G401 (cell line): Measurements from ENCODE around the gene VPS26A. TPM values are rescaled to one million over a fixed set of nuclear protein-coding genes. Genes with fewer than 3 reads are reported as not detected.

Source experiments
- DNase-seq: peaks from one replicate; pipeline ENCODE4 v3.0.0-alpha.2; 2015; ENCODE audit warnings: low spot score
- in situ Hi-C: cut with HindIII; loops from 2 replicates; pipeline ENCODE4 v1.10.0; 2016; ENCODE audit warnings: low sequenced_read_pairs, mixed read lengths
- total RNA-seq: library from RNA; depleted of rRNA; stranded (reverse); fragments of >200 nt; shearing (Covaris generic); gene quantifications from 2 replicates; pipeline ENCODE4 v1.2.3, GENCODE V29; 2014; rRNA removed

Gene VPS26A
- total RNA-seq, 1 experiment from 2014 or later = 29.7 TPM

DNA sequence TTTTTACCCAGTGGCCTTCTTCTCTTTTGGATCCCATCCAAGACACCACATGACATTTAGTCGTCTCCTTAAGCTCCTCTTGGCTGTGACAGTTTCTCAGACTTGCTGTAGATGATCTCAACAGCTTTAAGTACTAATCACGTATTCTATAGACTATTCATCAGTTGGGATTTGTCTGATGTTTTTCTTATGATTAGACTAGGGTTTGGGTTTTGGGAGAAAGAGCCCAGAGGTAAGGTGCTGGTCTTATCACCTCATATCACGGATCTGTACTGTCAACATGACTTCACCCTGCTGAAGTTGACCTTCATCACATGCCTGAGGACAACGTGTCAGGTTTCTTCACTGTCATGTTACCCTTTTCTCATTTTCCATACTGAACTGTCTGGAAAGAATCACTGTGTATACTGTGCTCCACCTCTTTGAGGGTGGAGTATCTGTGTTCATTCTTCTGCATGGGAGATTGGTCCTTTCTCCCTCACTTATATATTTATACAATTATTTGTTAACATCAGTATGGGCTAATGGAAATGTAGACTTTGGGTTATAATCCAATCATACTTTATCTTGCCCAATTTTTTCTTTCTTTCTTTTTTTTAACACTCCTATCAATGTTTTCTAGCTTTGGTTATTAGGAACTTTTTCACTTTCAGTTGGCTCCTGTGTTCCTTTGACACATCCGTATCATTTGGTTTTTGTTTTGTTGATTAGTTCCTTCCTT lies 89.8 kb downstream of the VPS26A start:
- in situ Hi-C loops = no loop called here
- DNase-seq = no peak

DNA sequence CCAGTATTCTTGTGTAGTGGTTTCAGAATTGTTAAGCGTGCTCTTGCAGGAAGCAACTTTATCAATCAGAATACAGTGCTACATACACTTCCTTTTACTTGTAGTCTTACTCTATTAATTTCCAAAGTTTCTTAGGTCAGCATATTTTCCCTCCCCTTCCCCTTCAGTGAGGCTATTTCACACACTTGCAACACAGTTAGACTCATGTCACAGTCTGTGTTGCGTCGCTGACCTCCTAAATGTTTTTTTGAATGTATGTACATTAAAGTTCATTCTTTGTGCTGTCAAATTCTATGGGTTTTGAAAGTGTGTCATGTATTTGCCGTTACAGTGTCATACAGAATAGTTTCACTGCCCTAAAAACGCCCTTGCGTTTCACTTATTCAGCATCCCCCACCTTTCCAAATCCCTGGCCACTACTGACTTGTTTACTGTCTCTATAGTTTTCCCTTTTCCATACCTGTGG lies 90.7 kb downstream of the VPS26A start:
- in situ Hi-C loops = no loop called here
- no peak for DNase-seq

DNA sequence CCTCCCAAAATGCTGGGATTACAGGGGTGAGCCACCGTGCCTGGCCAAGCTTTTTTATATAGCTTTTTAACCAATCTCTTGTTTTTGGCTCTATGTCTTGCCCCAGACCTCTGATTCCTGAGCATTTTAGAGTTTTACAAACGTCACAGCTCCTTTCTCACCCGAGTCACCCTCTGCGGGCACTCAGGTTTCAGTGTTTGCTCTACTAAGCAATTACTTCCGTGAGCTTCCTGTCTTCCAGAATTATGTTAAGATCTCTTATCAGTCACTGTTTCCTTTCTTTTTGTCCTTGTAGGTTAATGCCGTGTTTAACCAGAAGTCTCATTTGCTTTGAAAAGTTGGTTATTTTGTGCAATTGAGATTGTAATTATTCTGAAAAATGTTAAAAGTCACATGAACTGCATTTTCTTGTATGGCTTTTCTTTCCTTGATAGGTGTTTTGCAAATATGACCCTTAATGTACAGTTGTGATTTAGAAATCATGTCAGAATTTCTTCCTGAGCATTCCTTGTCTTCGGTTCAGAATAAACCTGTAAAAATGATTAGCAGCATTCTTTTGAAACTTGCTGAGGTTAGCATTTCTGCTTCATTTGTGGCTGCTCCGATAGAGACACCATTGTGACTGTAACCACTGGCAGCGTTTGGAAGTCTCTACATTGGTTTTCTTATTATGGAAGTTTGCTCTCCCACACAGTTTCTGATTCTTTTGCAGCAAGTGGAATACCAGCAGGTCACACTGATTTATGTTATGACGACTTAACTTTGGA lies 91.6 kb downstream of the VPS26A start:
- in situ Hi-C loops = no loop called here
- DNase-seq = no peak

DNA sequence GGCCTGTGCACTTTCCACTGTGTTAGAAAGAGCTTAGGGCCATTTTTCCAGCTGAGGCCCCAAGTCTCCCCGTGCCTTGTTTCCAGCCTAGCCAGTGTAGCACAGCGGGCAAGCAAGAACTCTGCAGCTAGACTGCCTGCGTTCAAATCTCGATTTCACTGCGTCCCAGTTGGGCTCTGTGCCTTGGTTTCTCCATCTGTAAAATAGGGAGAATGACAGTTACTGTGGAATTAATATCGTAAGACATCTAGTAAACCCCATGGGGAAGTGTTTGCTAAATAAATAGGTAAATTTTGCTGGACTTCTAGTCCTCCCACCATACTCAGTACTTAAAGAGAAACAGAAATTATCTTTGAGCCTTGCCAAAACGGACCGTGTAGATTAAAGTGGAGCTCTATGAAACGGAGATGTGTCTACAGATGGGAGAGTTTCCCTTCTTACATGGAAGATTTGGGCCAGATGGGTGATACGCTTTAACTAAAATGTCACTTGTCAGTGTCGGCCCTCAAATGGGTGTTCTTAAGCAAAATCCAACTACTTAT lies 92.7 kb downstream of the VPS26A start:
- DNase-seq = no peak
- in situ Hi-C loops = no loop called here

DNA sequence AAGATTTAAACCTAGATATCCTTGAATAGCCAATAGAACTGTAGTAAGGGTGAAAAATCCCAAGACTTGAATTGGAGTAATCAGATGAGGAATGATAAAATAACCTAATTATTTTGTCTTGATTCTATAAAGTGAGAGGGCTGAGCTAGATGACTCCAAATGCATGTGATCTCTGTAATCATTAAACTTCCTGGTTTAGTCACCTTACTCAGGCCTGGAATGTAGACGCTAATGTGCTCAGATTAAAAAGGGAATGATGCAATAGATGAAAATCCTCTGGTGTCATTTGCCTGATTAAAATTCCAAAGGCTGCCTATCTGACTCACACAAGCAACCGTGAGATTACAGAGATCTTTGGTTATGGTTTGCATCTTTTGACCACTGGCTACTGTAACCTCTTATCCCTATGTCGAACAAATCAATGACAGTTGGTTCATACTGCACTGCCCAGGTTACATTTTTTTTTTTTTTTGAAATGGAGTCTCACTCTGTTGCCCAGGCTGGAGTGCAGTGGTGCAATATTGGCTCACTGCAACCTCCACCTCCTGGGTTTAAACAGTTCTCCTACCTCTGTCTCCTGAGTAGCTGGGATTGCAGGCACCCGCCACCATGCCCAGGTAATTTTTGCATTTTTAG lies 93.3 kb downstream of the VPS26A start:
- DNase-seq = no peak
- in situ Hi-C loops = no loop called here

DNA sequence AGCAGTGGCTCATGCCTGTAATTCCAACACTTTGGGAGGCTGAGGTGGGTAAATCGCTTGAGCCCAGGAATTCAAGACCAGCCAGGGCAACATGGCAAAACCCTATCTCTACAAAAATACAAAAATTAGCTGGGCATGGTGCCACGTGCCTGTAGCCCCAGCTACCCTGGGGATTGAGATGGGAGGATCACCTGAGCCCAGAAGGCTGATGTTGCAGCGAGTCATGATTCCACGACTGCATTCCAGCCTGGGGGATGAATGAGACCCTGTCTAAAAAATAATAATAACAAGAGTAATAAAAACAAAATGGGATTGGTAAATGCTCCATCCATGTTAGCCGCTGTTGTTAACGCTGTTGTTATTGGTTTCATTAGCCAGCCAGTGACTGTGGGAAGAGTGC lies 94.9 kb downstream of the VPS26A start:
- in situ Hi-C loops = no loop called here
- no peak for DNase-seq

DNA sequence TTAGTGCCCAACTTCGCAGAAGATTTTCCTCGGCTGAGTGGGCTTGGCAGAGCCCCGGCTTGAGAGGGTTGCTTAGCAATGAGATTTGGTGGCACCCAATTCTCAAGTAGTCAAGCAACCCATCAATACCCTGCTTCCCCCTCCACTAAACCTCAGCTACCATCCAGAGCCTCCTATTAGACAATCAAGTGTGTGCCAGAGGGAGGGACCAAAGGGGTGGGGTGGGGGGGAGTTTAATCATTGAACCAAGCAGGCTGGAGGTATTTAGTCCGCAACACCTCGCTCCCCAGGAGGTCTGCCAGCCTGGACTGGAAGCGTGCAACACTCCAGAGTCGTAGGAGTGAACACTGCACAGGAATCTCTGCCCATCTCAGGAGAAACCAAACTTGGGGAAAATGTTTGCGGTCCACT lies 96.1 kb downstream of the VPS26A start, which contains the start of gene HKDC1:
Gene HKDC1 (plus strand): TSS at position 292 of the 411 bp plus-strand sequence. CDS start 104 bp downstream, at position 396.
- DNase-seq = no peak
- in situ Hi-C loops = no loop called here

DNA sequence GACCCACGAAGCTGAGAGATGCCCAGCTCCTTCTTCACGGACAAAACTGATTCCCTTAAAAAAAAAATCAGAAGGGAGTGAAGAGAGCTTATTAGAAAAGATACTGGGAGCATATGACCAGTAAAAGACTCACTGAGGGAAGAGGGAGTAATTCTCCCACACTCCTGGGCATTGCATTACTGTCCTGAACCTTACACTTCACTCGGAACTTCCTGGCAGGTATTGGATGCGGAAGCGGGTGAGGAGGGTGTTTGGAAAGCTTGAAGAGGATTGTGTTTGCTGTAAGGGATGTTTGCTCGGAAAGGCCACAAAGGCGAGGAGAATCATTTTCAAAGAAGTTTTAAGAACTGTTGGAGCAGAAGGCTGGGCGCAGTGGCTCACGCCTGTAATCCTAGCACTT lies 96.5 kb downstream of the VPS26A start:
- DNase-seq = no peak
- in situ Hi-C loops = no loop called here

Other genes starting within 250 kb of the VPS26A start
- gene DDX50, start 222.9 kb upstream of the VPS26A start, total RNA-seq = 31.6 and 32.8 TPM in 2 replicates
- 51.8 and 80.4 TPM in 2 replicates for gene DDX21, start 168.0 kb upstream of the VPS26A start, total RNA-seq
- 23.6 and 35.4 TPM in 2 replicates for gene KIFBP, start 135.4 kb upstream of the VPS26A start, total RNA-seq
- 0.34 and 0.43 TPM in 2 replicates for gene SRGN, start 36.1 kb upstream of the VPS26A start, total RNA-seq
- 22.2 and 47.0 TPM in 2 replicates for gene SUPV3L1, start 56.1 kb downstream of the VPS26A start, total RNA-seq
- 1.2 and 2.8 TPM in 2 replicates for gene HKDC1, start 96.2 kb downstream of the VPS26A start, total RNA-seq
- 47.4 and 52.3 TPM in 2 replicates for gene HK1, start 154.3 kb downstream of the VPS26A start, total RNA-seq